ENCODE results near the gene PANX2.

DNA sequence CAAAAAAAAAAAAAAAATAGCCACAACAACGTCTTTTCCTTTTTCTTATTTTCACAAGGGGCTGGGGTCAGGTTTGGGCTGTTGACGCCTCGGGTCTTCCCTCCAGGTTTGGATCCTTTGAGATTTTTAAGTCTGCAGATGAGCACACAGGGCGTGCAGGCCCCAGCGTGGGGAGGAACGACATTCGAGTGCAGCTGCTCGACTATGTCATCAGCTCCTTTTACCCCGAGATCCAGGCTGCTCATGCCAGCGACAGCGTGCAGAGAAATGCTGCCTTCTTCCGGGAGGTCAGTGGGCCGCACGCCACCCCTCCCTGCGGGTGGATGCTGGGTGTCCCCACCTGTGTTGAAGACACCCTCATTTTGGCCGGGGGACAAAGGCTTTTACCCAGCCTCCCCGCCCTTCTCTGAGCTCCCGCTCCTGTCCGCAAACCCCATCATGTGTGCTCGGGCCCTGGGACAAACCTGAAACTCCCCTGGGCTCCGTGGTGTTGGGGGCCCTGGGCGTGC lies 38.0 kb downstream of the PANX2 start:
- TF ChIP-seq, protein P1, sequence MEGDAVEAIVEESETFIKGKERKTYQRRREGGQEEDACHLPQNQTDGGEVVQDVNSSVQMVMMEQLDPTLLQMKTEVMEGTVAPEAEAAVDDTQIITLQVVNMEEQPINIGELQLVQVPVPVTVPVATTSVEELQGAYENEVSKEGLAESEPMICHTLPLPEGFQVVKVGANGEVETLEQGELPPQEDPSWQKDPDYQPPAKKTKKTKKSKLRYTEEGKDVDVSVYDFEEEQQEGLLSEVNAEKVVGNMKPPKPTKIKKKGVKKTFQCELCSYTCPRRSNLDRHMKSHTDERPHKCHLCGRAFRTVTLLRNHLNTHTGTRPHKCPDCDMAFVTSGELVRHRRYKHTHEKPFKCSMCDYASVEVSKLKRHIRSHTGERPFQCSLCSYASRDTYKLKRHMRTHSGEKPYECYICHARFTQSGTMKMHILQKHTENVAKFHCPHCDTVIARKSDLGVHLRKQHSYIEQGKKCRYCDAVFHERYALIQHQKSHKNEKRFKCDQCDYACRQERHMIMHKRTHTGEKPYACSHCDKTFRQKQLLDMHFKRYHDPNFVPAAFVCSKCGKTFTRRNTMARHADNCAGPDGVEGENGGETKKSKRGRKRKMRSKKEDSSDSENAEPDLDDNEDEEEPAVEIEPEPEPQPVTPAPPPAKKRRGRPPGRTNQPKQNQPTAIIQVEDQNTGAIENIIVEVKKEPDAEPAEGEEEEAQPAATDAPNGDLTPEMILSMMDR (conservative IDR thresholded peaks at IDR 0.05; ENCODE audit: low read depth, low read length) = no peak
- no peak for TF ChIP-seq RFX5 (IDR thresholded peaks at IDR 0.05; ENCODE audit: low read depth, low read length)
- TF ChIP-seq POLR2A (IDR thresholded peaks at IDR 0.05; ENCODE audit: low read depth, low read length) = no peak
- TF ChIP-seq, protein P2, sequence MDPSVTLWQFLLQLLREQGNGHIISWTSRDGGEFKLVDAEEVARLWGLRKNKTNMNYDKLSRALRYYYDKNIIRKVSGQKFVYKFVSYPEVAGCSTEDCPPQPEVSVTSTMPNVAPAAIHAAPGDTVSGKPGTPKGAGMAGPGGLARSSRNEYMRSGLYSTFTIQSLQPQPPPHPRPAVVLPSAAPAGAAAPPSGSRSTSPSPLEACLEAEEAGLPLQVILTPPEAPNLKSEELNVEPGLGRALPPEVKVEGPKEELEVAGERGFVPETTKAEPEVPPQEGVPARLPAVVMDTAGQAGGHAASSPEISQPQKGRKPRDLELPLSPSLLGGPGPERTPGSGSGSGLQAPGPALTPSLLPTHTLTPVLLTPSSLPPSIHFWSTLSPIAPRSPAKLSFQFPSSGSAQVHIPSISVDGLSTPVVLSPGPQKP (IDR thresholded peaks at IDR 0.05; ENCODE audit: borderline replicate concordance, low read depth, low read length) = no peak
- no peak for TF ChIP-seq RAD21 (IDR thresholded peaks at IDR 0.05; ENCODE audit: low read length)
- no peak for TF ChIP-seq MAFK (IDR thresholded peaks at IDR 0.05; ENCODE audit: low read depth, low read length)
- TF ChIP-seq CEBPB (IDR thresholded peaks at IDR 0.05; ENCODE audit: low read depth, low read length) = no peak
- no peak for TF ChIP-seq RCOR1 (IDR thresholded peaks at IDR 0.05; ENCODE audit: insufficient replicate concordance, low read length)
- TF ChIP-seq, protein P3, sequence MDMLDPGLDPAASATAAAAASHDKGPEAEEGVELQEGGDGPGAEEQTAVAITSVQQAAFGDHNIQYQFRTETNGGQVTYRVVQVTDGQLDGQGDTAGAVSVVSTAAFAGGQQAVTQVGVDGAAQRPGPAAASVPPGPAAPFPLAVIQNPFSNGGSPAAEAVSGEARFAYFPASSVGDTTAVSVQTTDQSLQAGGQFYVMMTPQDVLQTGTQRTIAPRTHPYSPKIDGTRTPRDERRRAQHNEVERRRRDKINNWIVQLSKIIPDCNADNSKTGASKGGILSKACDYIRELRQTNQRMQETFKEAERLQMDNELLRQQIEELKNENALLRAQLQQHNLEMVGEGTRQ (IDR thresholded peaks at IDR 0.05; ENCODE audit: low read depth, low read length) = no peak
- no peak for TF ChIP-seq SMC3 (IDR thresholded peaks at IDR 0.05; ENCODE audit: low read depth, low read length)

Measured in IMR-90 (cell line).